ENCODE data around the gene GALNT15.
A peak's percentile ranks its signal among the peaks of the same experiment; 100 is the strongest.

The GALNT15 gene

GRCh38 chr3:16168211-16168610 is 6.3 kb upstream of the GALNT15 start:
- no peak for DNase-seq

GRCh38 chr3:16171009-16171408 is 3.5 kb upstream of the GALNT15 start:
- DNase-seq = peak; percentile 53

GRCh38 chr3:16171825-16172224 is 2.7 kb upstream of the GALNT15 start:
- DNase-seq = no peak

GRCh38 chr3:16173283-16174025 is 1.0 kb upstream of the GALNT15 start:
- no peak for DNase-seq

- DNase-seq = no peak
Observed at GRCh38 chr3:16174026-16174355, 489 bp upstream of the GALNT15 start.

GRCh38 chr3:16174976-16175901 is 759 bp downstream of the GALNT15 start:
- DNase-seq = no peak

- no peak for DNase-seq
Observed at GRCh38 chr3:16176391-16177030, 2.0 kb downstream of the GALNT15 start.

GRCh38 chr3:16177382-16177781 is 2.9 kb downstream of the GALNT15 start:
- no peak for DNase-seq

- DNase-seq = no peak
Observed at GRCh38 chr3:16177962-16178627, 3.6 kb downstream of the GALNT15 start.

- DNase-seq = no peak
Observed at GRCh38 chr3:16178628-16178988, 4.1 kb downstream of the GALNT15 start.

- DNase-seq = no peak
Observed at GRCh38 chr3:16179261-16179660, 4.8 kb downstream of the GALNT15 start.

GRCh38 chr3:16179771-16180736 is 5.6 kb downstream of the GALNT15 start:
- no peak for DNase-seq

GRCh38 chr3:16180737-16181134 is 6.3 kb downstream of the GALNT15 start:
- DNase-seq = no peak

GRCh38 chr3:16181361-16181760 is 6.9 kb downstream of the GALNT15 start:
- DNase-seq = no peak

GRCh38 chr3:16182183-16182582 is 7.7 kb downstream of the GALNT15 start:
- DNase-seq = no peak

- no peak for DNase-seq
Observed at GRCh38 chr3:16182612-16183011, 8.1 kb downstream of the GALNT15 start.

GRCh38 chr3:16183082-16183481 is 8.6 kb downstream of the GALNT15 start:
- DNase-seq = no peak

GRCh38 chr3:16183601-16184270 is 9.3 kb downstream of the GALNT15 start:
- DNase-seq = peak; percentile 12

- DNase-seq = no peak
Observed at GRCh38 chr3:16186086-16186485, 11.6 kb downstream of the GALNT15 start.

- no peak for DNase-seq
Observed at GRCh38 chr3:16186565-16186964, 12.1 kb downstream of the GALNT15 start.

GRCh38 chr3:16187213-16187790 is 12.8 kb downstream of the GALNT15 start:
- DNase-seq = no peak
